K562 (cell line): Measurements from ENCODE around the gene ZMYM2. TPM values are rescaled to one million over a fixed set of nuclear protein-coding genes. Genes with fewer than 3 reads are reported as not detected.

ENCODE experiments used
- ATAC-seq: fragments of 200-7000 bp; cut with Tn5 transposase; 3 replicates; pipeline ENCODE4 v1.9.1; 2020; ENCODE audit warnings: moderate library complexity
- BruUV-seq: library from RNA; stranded (reverse); fragments of 400-500 nt; replicated peaks from 2 replicates; lab custom pipeline; 2021; lab: Mats Ljungman, UMichigan
- CTCF ChIA-PET: fragments of 300-600 bp; formaldehyde crosslinking; extraction: SDS; loops from one replicate; lab custom pipeline; 2021; ENCODE audit warnings: low intra/inter-chr PET ratio; lab: Yijun Ruan, JAX
- POLR2A ChIA-PET: fragments of 300-600, 350-650 bp; sonication (Branson Sonifier 250); formaldehyde crosslinking; extraction: SDS; loops from one replicate; lab custom pipeline; 2021; ENCODE audit warnings: antibody characterized with exemption, inconsistent platforms; lab: Yijun Ruan, JAX
- DNase-seq, 4 experiments: peaks; one replicate each; pipeline versions ENCODE4 v3.0.0 to v3.0.0-alpha.2; 2011 to 2018; ENCODE audit warnings: low spot score in 3 of 4, mixed read lengths in 3 of 4; ENCODE audit errors: extremely low read depth in 1 of 4
- FAIRE-seq: peaks from 2 replicates; lab custom pipeline; 2011; peaks lifted over from hg19 to GRCh38; lab: Jason Lieb, UNC
- H2AFZ ChIP-seq: 2 replicates; pipeline ENCODE4 v1.6.0; 2011; ENCODE audit warnings: low read depth, low read length, control low read depth, inconsistent platforms
- H3K27ac ChIP-seq: fragments of 200-600 bp; 3 replicates; pipeline ENCODE4 v1.8.0; 2011; ENCODE audit warnings: low read depth, mild to moderate bottlenecking, control low read depth, inconsistent platforms, low read length, moderate library complexity, mixed read lengths; ENCODE audit errors: extremely low read depth
- H3K27me3 ChIP-seq, 2 experiments: fragments of 300-600 bp in 1 of 2; 2 replicates in 1 of 2; 3 replicates in 1 of 2; pipeline versions ENCODE4 v1.6.0 to v1.8.0; 2011; ENCODE audit warnings: inconsistent platforms in 2 of 2, low read length in 2 of 2, mild to moderate bottlenecking in 1 of 2, mixed read lengths in 1 of 2, moderate library complexity in 1 of 2; ENCODE audit not compliant: control insufficient read depth in 2 of 2, insufficient read depth in 2 of 2
- H3K36me3 ChIP-seq: fragments of 300-600 bp; 3 replicates; pipeline ENCODE4 v1.8.0; 2011; ENCODE audit warnings: mild to moderate bottlenecking, low read length, inconsistent platforms; ENCODE audit not compliant: control insufficient read depth, insufficient read depth
- H3K4me1 ChIP-seq, 2 experiments: fragments of 200-600 bp in 1 of 2; replicated peaks in 1 of 2; 2 replicates in 1 of 2; 3 replicates in 1 of 2; pipeline versions ENCODE4 v1.5.1 to v1.8.0; 2011; ENCODE audit warnings: inconsistent platforms in 2 of 2, low read length in 2 of 2, mild to moderate bottlenecking in 1 of 2, mixed read lengths in 1 of 2, moderate library complexity in 1 of 2; ENCODE audit not compliant: control insufficient read depth in 2 of 2, insufficient read depth in 2 of 2
- H3K4me2 ChIP-seq: 2 replicates; pipeline ENCODE4 v1.6.1; 2011; ENCODE audit warnings: low read length, control low read depth, inconsistent platforms, mixed read lengths; ENCODE audit not compliant: insufficient read depth
- H3K4me3 ChIP-seq: fragments of 200-600 bp; sonication (generic), shearing (Covaris generic); 2 replicates; pipeline ENCODE4 v1.5.1; 2016; ENCODE audit warnings: control low read depth, inconsistent platforms
- H3K79me2 ChIP-seq: fragments of 200-600 bp; 3 replicates; pipeline ENCODE4 v1.8.0; 2011; ENCODE audit warnings: low read length, inconsistent platforms; ENCODE audit not compliant: control insufficient read depth, insufficient read depth
- H3K9ac ChIP-seq, 2 experiments: 2 replicates each; pipeline versions ENCODE4 v1.6.0 to v1.6.1; 2011; ENCODE audit warnings: low read depth in 2 of 2, low read length in 2 of 2, control low read depth in 1 of 2, inconsistent platforms in 1 of 2, mild to moderate bottlenecking in 1 of 2, mixed read lengths in 1 of 2; ENCODE audit not compliant: insufficient read depth in 1 of 2
- H3K9me1 ChIP-seq: one replicate; pipeline ENCODE4 v1.6.0; 2011; ENCODE audit warnings: inconsistent platforms, mild to moderate bottlenecking, low read length, moderate library complexity; ENCODE audit not compliant: control insufficient read depth, insufficient read depth
- H3K9me3 ChIP-seq: replicated peaks from 2 replicates; pipeline ENCODE4 v1.5.1; 2011; ENCODE audit warnings: low read depth, low read length, inconsistent platforms; ENCODE audit not compliant: control insufficient read depth, insufficient read depth
- H4K20me1 ChIP-seq: replicated peaks from 2 replicates; pipeline ENCODE4 v1.6.1; 2011; ENCODE audit warnings: low read length, inconsistent platforms, mixed read lengths; ENCODE audit not compliant: control insufficient read depth, insufficient read depth
- BACH1 ChIP-seq: fragments of 200-800 bp; sonication (Bioruptor generic); IDR thresholded peaks from 2 replicates; pipeline ENCODE4 v1.6.1; 2016; ENCODE audit warnings: missing genetic modification characterization, missing compliant biosample characterization
- CEBPZ ChIP-seq: fragments of 150-350 bp; IDR thresholded peaks from 2 replicates; pipeline ENCODE4 v1.6.1; 2014; ENCODE audit warnings: low read depth, mild to moderate bottlenecking, low read length, borderline replicate concordance
- CREB5 ChIP-seq: fragments of 250-450 bp; sonication (Bioruptor Pico); IDR thresholded peaks from 2 replicates; pipeline ENCODE4 v1.5.0; 2020; ENCODE audit warnings: mild to moderate bottlenecking
- HDAC3 ChIP-seq: fragments of 450-650 bp; IDR thresholded peaks from 2 replicates; pipeline ENCODE4 v1.6.1; 2018; ENCODE audit warnings: borderline replicate concordance, mild to moderate bottlenecking, moderate library complexity; ENCODE audit not compliant: partially characterized antibody
- HEY1 ChIP-seq: fragments of 250-450 bp; sonication (Bioruptor Pico); IDR thresholded peaks from 2 replicates; pipeline ENCODE4 v1.5.0; 2020; ENCODE audit warnings: mild to moderate bottlenecking, moderate library complexity, borderline replicate concordance
- HSF4 ChIP-seq: fragments of 250-450 bp; sonication (Bioruptor Pico); IDR thresholded peaks from 2 replicates; pipeline ENCODE4 v2.1.2; 2022; ENCODE audit warnings: mild to moderate bottlenecking, moderate library complexity, borderline replicate concordance
- WHSC1 ChIP-seq: IDR thresholded peaks from one replicate; pipeline ENCODE4 v1.6.1; 2012; ENCODE audit warnings: low read length, control low read depth, inconsistent platforms
- WGBS: fragments of 100-300 bp; shearing (Covaris generic); methylation state at CpG from one replicate; pipeline ENCODE4 v1.1.6; 2016; ENCODE audit warnings: low coverage, mixed read lengths; ENCODE audit not compliant: insufficient coverage; ENCODE audit errors: missing lambda C conversion rate; 5-methylcytosine and 5-hydroxymethylcytosine counted together
- in situ Hi-C: fragments of 300-500 bp; cut with MboI; formaldehyde crosslinking; loops from 4 replicates; pipeline ENCODE4 v1.15.0; 2018; ENCODE audit warnings: inconsistent platforms, mixed read lengths
- intact Hi-C: fragments of 100-400 bp; cut with micrococcal nuclease; formaldehyde crosslinking; loops from 2 replicates; pipeline ENCODE4 v1.14.2; 2022
- polyA plus RNA-seq, 8 experiments: library from polyadenylated mRNA; depleted of rRNA in 4 of 8; stranded (reverse) in 5 of 8; unstranded in 3 of 8; fragments of >200 nt; fragmentation: Nextera tagmentation in 2 of 8; fragmentation: Illumina TruSeq in 1 of 8; extraction: Ambion mirVana in 2 of 8; extraction: Trizol in 1 of 8; gene quantifications; 2 replicates each; pipeline versions ENCODE4 v1.2.1 to v1.2.3, GENCODE V29; 2011 to 2014; ENCODE audit warnings: inconsistent platforms in 1 of 8, missing spikeins in 1 of 8
- total RNA-seq, 7 experiments: library from RNA; depleted of rRNA in 6 of 7; stranded (reverse); fragments of >200 nt in 6 of 7; fragmentation: Illumina TruSeq in 2 of 7; extraction: Trizol in 2 of 7; gene quantifications; 2 replicates each; pipeline versions ENCODE4 v1.2.1 to v1.2.3, GENCODE V29; 2011 to 2021; ENCODE audit warnings: low replicate concordance in 1 of 7

ZMYM2 gene
- total and polyA plus RNA-seq, 9 of the 15 experiments (the other 6 are each of a cell fraction or from before 2014, with no cell fraction given) = 5.0 to 48.8 (median 26.8) TPM

GRCh38 chr13:20043207-20043925, 84.8 kb downstream of the ZMYM2 start (continued):
- TF ChIP-seq CEBPZ (no peak), WHSC1 (no peak), HDAC3 (no peak)

GRCh38 chr13:20044086-20044485, 85.6 kb downstream of the ZMYM2 start:
- POLR2A ChIA-PET = no interaction called here
- Histone ChIP-seq H3K36me3 (peaks cover 2% of the 10 kb centered on the region; the same call in 1 of the 3 replicates), H3K79me2 (no peaks in the 10 kb centered on the region), H3K27me3 (no peaks in the 10 kb centered on the region), H3K4me1 (no peaks in the 10 kb centered on the region; a peak in 2 of 5 replicates), H3K27ac (no peak overlapping the region), H3K9me3 (no peaks in the 10 kb centered on the region), H2AFZ (no peak overlapping the region), H4K20me1 (no peaks in the 10 kb centered on the region), H3K9me1 (no peaks in the 10 kb centered on the region), H3K9ac (no peak overlapping the region), H3K4me2 (no peak overlapping the region), H3K4me3 (no peak overlapping the region)
- intact Hi-C loops (no loop called here), in situ Hi-C loops (no loop called here)
- TF ChIP-seq CREB5 (no peak), BACH1 (tag) (no peak), HSF4 (CRISPR knock-in tag) (no peak), HEY1 (CRISPR knock-in tag) (no peak)
- ATAC-seq (no peak), FAIRE-seq (no peak), DNase-seq (no peak)
- CTCF ChIA-PET = no interaction called here
- BruUV-seq = no TSS peak
- WGBS = 86% methylated on average over 1 of the region's 1 CpG
